PFSK-1 (cell line): Measurements from ENCODE around the gene C1QTNF1.

Experiments
- FOXP2 ChIP-seq: optimal IDR thresholded peaks from 2 replicates; pipeline ENCODE3; 2011; ENCODE audit warnings: borderline replicate concordance, control low read depth, inconsistent platforms; ENCODE audit not compliant: insufficient read depth; ENCODE audit errors: extremely low read length, extremely low read depth
- POLR2AphosphoS5 ChIP-seq: IDR thresholded peaks from 2 replicates; pipeline ENCODE4 v1.6.1; 2012; ENCODE audit warnings: low read depth, mild to moderate bottlenecking, control low read depth, low read length, moderate library complexity
- SIN3A ChIP-seq: IDR thresholded peaks from 2 replicates; pipeline ENCODE4 v1.6.1; 2012; ENCODE audit warnings: mild to moderate bottlenecking, low read length, moderate library complexity, borderline replicate concordance; ENCODE audit not compliant: insufficient read depth
- TAF1 ChIP-seq: IDR thresholded peaks from 2 replicates; pipeline ENCODE4 v1.6.1; 2012; ENCODE audit warnings: low read length, control low read depth, borderline replicate concordance; ENCODE audit not compliant: insufficient read depth
- TF ChIP-seq, protein P1 (sequence below), 2 experiments: IDR thresholded peaks; 2 replicates each; pipeline versions ENCODE4 v1.6.1 to v1.8.0; 2011 to 2012; ENCODE audit warnings: low read depth in 2 of 2, low read length in 2 of 2, control low read depth in 1 of 2, inconsistent platforms in 1 of 2, mild to moderate bottlenecking in 1 of 2, moderate library complexity in 1 of 2; ENCODE audit not compliant: insufficient read depth in 1 of 2

The C1QTNF1 gene

DNA sequence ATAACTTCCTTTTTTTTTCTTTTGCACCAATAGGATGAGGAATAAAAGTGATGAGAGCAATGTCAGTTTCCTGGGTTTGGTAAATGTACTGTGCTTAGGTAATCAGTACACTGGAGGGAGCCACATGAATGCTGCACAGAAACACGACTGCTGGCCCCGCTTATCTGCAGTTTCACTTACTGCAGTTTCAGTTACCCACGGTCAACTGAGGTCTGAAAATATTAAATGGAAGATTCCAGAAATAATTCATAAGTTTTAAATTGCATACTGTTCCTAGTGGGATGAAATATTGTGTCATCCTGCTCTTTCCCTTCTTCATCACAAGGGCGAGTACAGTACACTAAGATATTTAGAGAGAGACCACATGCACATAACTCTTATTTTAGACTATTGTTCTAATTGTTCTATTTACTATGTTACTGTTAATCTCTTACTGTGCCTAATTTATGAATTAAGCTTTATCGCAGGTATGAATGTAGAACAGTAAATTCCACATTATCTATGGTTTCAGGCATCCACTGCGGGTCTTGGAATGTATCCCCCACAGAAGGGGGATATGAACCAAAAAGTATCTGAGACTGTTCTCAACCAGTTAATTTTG lies 37.8 kb upstream of the C1QTNF1 start:
- TF ChIP-seq TAF1 (no peak), SIN3A (no peak), POLR2AphosphoS5 (no peak), FOXP2 (no peak)
- TF ChIP-seq, protein P1, sequence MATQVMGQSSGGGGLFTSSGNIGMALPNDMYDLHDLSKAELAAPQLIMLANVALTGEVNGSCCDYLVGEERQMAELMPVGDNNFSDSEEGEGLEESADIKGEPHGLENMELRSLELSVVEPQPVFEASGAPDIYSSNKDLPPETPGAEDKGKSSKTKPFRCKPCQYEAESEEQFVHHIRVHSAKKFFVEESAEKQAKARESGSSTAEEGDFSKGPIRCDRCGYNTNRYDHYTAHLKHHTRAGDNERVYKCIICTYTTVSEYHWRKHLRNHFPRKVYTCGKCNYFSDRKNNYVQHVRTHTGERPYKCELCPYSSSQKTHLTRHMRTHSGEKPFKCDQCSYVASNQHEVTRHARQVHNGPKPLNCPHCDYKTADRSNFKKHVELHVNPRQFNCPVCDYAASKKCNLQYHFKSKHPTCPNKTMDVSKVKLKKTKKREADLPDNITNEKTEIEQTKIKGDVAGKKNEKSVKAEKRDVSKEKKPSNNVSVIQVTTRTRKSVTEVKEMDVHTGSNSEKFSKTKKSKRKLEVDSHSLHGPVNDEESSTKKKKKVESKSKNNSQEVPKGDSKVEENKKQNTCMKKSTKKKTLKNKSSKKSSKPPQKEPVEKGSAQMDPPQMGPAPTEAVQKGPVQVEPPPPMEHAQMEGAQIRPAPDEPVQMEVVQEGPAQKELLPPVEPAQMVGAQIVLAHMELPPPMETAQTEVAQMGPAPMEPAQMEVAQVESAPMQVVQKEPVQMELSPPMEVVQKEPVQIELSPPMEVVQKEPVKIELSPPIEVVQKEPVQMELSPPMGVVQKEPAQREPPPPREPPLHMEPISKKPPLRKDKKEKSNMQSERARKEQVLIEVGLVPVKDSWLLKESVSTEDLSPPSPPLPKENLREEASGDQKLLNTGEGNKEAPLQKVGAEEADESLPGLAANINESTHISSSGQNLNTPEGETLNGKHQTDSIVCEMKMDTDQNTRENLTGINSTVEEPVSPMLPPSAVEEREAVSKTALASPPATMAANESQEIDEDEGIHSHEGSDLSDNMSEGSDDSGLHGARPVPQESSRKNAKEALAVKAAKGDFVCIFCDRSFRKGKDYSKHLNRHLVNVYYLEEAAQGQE (IDR thresholded peaks at IDR 0.05; ENCODE audit: insufficient read depth in 1 of 2, low read depth in 2 of 2, low read length in 2 of 2): no peak

DNA sequence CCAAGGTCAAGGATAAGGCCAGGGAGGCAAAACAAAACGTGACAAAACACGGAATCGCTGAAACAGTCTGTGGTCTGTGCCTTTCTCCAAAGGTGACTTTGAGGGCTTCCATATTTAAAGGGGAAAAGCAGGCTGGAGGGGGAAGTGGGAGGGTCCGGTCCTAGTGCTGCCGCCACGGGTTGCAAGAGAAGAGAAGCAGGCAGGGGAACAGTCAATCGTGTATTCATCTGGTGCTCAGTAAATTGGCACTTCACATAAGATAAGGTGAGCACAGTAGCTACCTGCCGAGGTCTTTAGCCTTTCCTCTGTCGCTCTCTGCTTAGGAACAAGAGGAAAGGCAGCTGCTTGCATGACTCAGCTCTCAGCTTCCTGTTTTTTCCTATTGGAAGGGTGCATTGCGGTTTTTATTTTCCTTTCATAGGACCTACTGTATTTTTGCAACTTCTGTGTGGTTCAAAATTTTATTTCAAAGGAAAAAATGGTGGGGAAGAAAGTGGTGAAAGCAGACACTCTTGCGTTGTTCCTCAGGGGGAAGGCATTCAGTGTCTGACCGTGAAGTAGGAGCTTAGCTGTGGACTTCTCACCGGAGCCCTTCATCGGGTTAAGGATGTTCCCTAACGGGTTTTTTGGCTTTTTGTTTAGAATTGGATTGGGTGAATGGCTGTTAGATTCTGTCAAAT lies 37.2 kb upstream of the C1QTNF1 start:
- TF ChIP-seq POLR2AphosphoS5 (no peak), SIN3A (peak; percentile 68; the same call in 1 of the 2 replicates)

DNA sequence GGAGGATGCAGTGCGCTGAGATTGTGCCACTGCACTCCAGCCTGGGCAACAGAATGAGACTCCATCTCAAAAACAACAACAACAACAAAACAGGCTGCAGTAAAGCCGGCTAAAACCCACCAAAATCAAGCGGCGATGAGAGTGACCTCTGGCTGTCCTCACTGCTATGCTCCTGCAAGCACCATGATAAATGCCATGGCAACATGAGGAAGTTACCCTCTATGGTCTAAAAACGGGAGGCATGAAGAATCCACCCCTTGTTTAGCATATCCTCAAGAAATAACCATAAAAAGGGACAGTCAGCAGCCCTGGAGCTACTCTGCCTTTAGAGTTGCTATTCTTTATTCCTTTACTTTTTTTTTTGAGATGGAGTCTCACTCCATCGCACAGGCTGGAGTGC lies 35.8 kb upstream of the C1QTNF1 start:
- TF ChIP-seq SIN3A (no peak), TAF1 (no peak), FOXP2 (no peak)

DNA sequence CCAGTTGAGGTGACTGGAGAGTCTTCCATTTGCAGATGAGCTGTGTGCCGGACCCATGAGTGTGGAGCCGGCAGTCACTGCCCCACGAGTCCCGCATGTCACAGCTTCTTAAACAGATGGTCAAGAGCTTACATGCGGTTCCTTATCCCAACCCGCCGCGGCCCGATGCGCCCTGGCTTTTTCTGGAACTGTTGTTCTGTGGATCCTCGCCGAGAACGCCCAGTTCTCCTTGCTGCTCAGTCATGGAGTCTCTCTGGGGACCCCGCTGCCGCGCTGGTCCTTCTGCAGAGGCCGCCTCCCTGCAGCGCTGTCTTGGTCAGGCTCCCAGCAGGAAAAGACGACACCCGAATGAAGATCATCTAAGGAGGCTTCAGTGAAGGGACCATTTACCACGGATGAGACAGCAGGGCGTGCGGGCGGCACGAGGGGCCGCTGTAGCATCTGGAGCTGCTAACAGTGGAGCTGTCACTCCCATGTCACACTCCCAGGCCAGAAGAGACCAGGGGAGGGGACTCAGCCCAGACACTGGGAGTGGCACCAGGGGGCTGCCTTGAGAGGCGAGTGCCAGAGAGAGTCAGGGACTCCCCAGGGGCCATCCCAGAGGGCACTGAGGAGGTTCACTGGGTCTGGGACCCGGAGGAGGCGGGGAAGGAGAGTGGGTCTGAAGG lies 33.5 kb upstream of the C1QTNF1 start:
- TF ChIP-seq TAF1: no peak
- no peak for TF ChIP-seq FOXP2
- no peak for TF ChIP-seq POLR2AphosphoS5
- TF ChIP-seq, protein P1 (IDR thresholded peaks at IDR 0.05; ENCODE audit: insufficient read depth in 1 of 2, low read depth in 2 of 2, low read length in 2 of 2): no peak
- no peak for TF ChIP-seq SIN3A

DNA sequence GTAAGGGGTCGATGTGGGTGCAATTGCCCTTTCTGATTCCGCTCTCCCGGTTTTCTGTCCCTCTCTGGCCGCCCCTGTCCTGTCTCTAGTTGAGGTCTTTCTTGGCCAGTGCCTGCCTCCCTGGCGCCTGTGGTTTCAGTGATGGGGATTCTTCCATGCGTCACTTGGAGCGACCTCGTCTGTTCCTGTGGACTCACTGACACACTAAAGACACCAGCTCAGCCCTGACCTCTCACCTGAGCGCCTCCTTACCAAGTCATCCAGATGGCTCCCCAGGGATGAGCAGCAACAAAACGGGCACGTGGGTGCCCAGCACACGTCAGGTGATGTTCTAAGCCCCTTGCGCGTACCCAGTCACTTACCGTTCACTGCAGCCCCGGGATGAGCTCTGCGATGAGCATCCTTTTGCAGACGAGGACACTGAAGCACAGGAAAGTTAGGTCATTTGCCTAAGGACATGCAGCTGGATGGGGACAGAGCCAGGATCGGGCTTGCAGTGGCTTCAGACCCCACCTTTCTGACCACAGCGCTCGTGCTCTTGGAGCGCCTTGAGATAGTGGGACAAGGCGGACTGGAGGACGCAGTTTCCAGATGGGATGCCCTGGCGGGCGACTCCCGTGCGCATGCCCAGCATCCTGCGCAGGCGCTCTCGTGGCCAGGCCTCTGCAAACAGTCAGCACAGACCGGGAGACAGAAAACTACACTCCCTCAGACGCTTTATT lies 32.8 kb upstream of the C1QTNF1 start:
- TF ChIP-seq, protein P1 (IDR thresholded peaks at IDR 0.05; ENCODE audit: insufficient read depth in 1 of 2, low read depth in 2 of 2, low read length in 2 of 2): no peak
- TF ChIP-seq TAF1: no peak
- no peak for TF ChIP-seq SIN3A
- no peak for TF ChIP-seq POLR2AphosphoS5
- TF ChIP-seq FOXP2: no peak
